Smooth muscle cell (in vitro differentiated cells): Measurements from ENCODE around the gene UMODL1. TPM values are rescaled to one million over a fixed set of nuclear protein-coding genes. Genes with fewer than 3 reads are reported as not detected.

Source experiments
- DNase-seq: peaks from one replicate; lab custom pipeline; 2025; ENCODE audit not compliant: unreplicated experiment; lab: John Stamatoyannopoulos, UW
- H2AFZ ChIP-seq: fragments of 200-600 bp; sonication (generic); 2 replicates; pipeline ENCODE4 v1.6.0; 2016; ENCODE audit warnings: antibody characterized with exemption, low read depth, mild to moderate bottlenecking
- H3F3A ChIP-seq: fragments of 200-600 bp; sonication (generic); 2 replicates; pipeline ENCODE4 v1.6.0; 2017; ENCODE audit warnings: antibody characterized with exemption, low read depth
- H3K27ac ChIP-seq: fragments of 200-600 bp; sonication (generic); 2 replicates; pipeline ENCODE4 v1.5.1; 2016; ENCODE audit warnings: low read depth, mild to moderate bottlenecking
- H3K27me3 ChIP-seq: fragments of 200-600 bp; sonication (generic); 2 replicates; pipeline ENCODE4 v1.6.1; 2016; ENCODE audit warnings: low read depth, mild to moderate bottlenecking
- H3K36me3 ChIP-seq: fragments of 200-600 bp; sonication (generic); 2 replicates; pipeline ENCODE4 v1.5.1; 2016; ENCODE audit warnings: low read depth
- H3K4me1 ChIP-seq: fragments of 200-600 bp; sonication (generic); 2 replicates; pipeline ENCODE4 v1.5.1; 2016; ENCODE audit warnings: low read depth
- H3K4me2 ChIP-seq: fragments of 200-600 bp; sonication (generic); 2 replicates; pipeline ENCODE4 v1.6.0; 2016; ENCODE audit warnings: mild to moderate bottlenecking
- H3K4me3 ChIP-seq: fragments of 200-600 bp; sonication (generic); 2 replicates; pipeline ENCODE4 v1.5.1; 2016; ENCODE audit warnings: mild to moderate bottlenecking
- H3K79me2 ChIP-seq: fragments of 200-600 bp; sonication (generic); 2 replicates; pipeline ENCODE4 v1.6.0; 2016; ENCODE audit warnings: low read depth, mild to moderate bottlenecking
- H3K9ac ChIP-seq: fragments of 200-600 bp; sonication (generic); 2 replicates; pipeline ENCODE4 v1.6.0; 2016; ENCODE audit warnings: low read depth
- H3K9me3 ChIP-seq: fragments of 200-600 bp; sonication (generic); replicated peaks from 2 replicates; pipeline ENCODE4 v1.5.1; 2016; ENCODE audit warnings: low read depth
- H4K20me1 ChIP-seq: fragments of 200-600 bp; sonication (generic); 2 replicates; pipeline ENCODE4 v1.6.0; 2016; ENCODE audit warnings: low read depth
- WGBS: methylation state at CpG from one replicate; pipeline ENCODE4 v1.1.7; 2016; ENCODE audit warnings: low lambda C conversion rate; 5-methylcytosine and 5-hydroxymethylcytosine counted together
- polyA plus RNA-seq: library from polyadenylated mRNA; unstranded; fragments of >200 nt; fragmentation: Nextera tagmentation; extraction: Ambion mirVana; gene quantifications from 2 replicates; pipeline ENCODE4 v1.2.1, GENCODE V29; 2016
- total RNA-seq: library from RNA; depleted of rRNA; stranded (reverse); fragments of >200 nt; gene quantifications from 2 replicates; pipeline ENCODE4 v1.2.3, GENCODE V29; 2014
- TF ChIP-seq, protein P1 (sequence below): fragments of 200-600 bp; sonication (generic); IDR thresholded peaks from 2 replicates; pipeline ENCODE4 v1.5.1; 2017; ENCODE audit warnings: borderline replicate concordance, mild to moderate bottlenecking, antibody characterized with exemption; ENCODE audit not compliant: insufficient read depth, poor library complexity, severe bottlenecking

UMODL1 gene
- total and polyA plus RNA-seq, 2 experiments from 2014 or later, result 0.14 TPM; not detected in 1

- no peaks in the 10 kb centered on the region for H3K4me1 ChIP-seq
- 94% methylated on average over 3 of the region's 3 CpGs for WGBS
- no peaks in the 10 kb centered on the region for H3K36me3 ChIP-seq
- no peak overlapping the region for H3K4me3 ChIP-seq
- no peaks in the 10 kb centered on the region for H3K79me2 ChIP-seq
- no peaks in the 10 kb centered on the region for H3K27me3 ChIP-seq
- no peaks in the 10 kb centered on the region for H3F3A ChIP-seq
- H3K27ac ChIP-seq, result no peak overlapping the region
- DNase-seq, result no peak
- no peak overlapping the region for H3K4me2 ChIP-seq
- H3K9ac ChIP-seq, result no peak overlapping the region
- H2AFZ ChIP-seq, result no peak overlapping the region
- TF ChIP-seq, protein P1, sequence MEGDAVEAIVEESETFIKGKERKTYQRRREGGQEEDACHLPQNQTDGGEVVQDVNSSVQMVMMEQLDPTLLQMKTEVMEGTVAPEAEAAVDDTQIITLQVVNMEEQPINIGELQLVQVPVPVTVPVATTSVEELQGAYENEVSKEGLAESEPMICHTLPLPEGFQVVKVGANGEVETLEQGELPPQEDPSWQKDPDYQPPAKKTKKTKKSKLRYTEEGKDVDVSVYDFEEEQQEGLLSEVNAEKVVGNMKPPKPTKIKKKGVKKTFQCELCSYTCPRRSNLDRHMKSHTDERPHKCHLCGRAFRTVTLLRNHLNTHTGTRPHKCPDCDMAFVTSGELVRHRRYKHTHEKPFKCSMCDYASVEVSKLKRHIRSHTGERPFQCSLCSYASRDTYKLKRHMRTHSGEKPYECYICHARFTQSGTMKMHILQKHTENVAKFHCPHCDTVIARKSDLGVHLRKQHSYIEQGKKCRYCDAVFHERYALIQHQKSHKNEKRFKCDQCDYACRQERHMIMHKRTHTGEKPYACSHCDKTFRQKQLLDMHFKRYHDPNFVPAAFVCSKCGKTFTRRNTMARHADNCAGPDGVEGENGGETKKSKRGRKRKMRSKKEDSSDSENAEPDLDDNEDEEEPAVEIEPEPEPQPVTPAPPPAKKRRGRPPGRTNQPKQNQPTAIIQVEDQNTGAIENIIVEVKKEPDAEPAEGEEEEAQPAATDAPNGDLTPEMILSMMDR, result no peak
- no peaks in the 10 kb centered on the region for H3K9me3 ChIP-seq
- H4K20me1 ChIP-seq, result no peaks in the 10 kb centered on the region
Observed at GRCh38 chr21:42032968-42033367, 38.1 kb upstream of the UMODL1 start.

DNA sequence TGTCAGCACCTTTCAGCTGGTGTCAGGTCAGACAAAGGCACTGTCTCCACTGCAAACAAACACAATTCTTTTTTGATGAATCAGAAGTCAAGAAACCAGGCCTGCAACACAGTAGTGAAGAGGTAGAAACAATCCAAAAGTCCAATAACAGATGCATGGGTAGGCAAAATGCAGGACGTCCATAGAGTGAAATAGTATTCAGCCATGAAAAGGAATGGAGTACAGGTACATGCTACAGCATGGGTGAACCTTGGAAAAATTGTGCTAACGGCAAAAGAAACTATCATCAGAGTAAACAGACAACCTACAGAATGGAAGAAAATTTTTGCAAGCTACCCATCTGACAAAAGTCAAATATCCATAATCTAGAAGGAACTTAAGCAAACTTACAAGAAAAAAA, 34.8 kb upstream of the UMODL1 start:
- Histone ChIP-seq H4K20me1 (no peaks in the 10 kb centered on the region), H3K79me2 (no peaks in the 10 kb centered on the region), H3K4me1 (peaks cover 7% of the 10 kb centered on the region), H3K4me3 (no peak overlapping the region), H2AFZ (no peak overlapping the region), H3K9me3 (no peaks in the 10 kb centered on the region), H3F3A (peaks cover 6% of the 10 kb centered on the region), H3K36me3 (no peaks in the 10 kb centered on the region), H3K27ac (no peak overlapping the region), H3K9ac (no peak overlapping the region), H3K4me2 (no peak overlapping the region), H3K27me3 (no peaks in the 10 kb centered on the region)
- TF ChIP-seq, protein P1, result no peak
- WGBS, result 92% methylated on average over 2 of the region's 2 CpGs
- DNase-seq, result no peak

DNA sequence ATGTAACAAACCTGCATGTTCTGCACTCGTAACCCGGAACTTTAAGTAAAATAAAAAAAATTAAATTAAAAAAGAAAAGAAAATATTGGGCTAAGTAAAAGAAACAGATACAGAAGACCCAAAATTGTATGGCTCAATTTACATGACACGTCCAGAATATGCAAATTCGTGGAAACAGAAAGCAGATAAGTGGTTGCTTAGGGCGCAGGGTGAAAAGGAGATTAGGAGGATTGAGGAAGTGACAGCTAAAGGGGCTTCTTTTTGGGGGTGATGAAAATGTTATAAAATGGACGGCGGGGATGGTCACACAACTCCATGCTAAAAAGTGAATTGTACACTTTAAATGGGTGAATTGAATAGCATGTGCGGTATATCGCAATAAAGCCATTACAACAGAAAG, 33.6 kb upstream of the UMODL1 start:
- Histone ChIP-seq H3K4me3 (no peak overlapping the region), H3K36me3 (no peaks in the 10 kb centered on the region), H3F3A (peaks cover 7% of the 10 kb centered on the region), H2AFZ (no peak overlapping the region), H4K20me1 (no peaks in the 10 kb centered on the region), H3K4me2 (no peak overlapping the region), H3K9me3 (no peaks in the 10 kb centered on the region), H3K79me2 (no peaks in the 10 kb centered on the region), H3K4me1 (peaks cover 7% of the 10 kb centered on the region), H3K27ac (no peak overlapping the region), H3K27me3 (no peaks in the 10 kb centered on the region), H3K9ac (no peak overlapping the region)
- DNase-seq, result no peak
- TF ChIP-seq, protein P1, result no peak
- WGBS, result 97% methylated on average over 9 of the region's 9 CpGs

GRCh38 chr21:42037943-42038342, 33.2 kb upstream of the UMODL1 start:
- no peak for DNase-seq
- Histone ChIP-seq H3F3A (peaks cover 7% of the 10 kb centered on the region), H3K4me1 (peaks cover 7% of the 10 kb centered on the region), H3K9ac (no peak overlapping the region), H3K27me3 (no peaks in the 10 kb centered on the region), H3K9me3 (no peaks in the 10 kb centered on the region), H3K4me3 (no peak overlapping the region), H3K36me3 (no peaks in the 10 kb centered on the region), H3K79me2 (no peaks in the 10 kb centered on the region), H3K4me2 (no peak overlapping the region), H2AFZ (no peak overlapping the region), H3K27ac (no peak overlapping the region), H4K20me1 (no peaks in the 10 kb centered on the region)
- TF ChIP-seq, protein P1, result no peak
- WGBS, result 62% methylated on average over 12 of the region's 12 CpGs
